ENCODE measurements around the gene IFT27.

The IFT27 gene

GRCh38 chr22:36730176-36730858, 45.6 kb downstream of the IFT27 start:
- Histone ChIP-seq H3K4me3 (ENCODE audit: low read depth, low read length) (no peak overlapping the region), H3K27me3 (no peaks in the 10 kb centered on the region), H3K4me1 (no peaks in the 10 kb centered on the region), H3K36me3 (no peaks in the 10 kb centered on the region), H3K9me3 (no peaks in the 10 kb centered on the region)
- TF ChIP-seq, protein P1, sequence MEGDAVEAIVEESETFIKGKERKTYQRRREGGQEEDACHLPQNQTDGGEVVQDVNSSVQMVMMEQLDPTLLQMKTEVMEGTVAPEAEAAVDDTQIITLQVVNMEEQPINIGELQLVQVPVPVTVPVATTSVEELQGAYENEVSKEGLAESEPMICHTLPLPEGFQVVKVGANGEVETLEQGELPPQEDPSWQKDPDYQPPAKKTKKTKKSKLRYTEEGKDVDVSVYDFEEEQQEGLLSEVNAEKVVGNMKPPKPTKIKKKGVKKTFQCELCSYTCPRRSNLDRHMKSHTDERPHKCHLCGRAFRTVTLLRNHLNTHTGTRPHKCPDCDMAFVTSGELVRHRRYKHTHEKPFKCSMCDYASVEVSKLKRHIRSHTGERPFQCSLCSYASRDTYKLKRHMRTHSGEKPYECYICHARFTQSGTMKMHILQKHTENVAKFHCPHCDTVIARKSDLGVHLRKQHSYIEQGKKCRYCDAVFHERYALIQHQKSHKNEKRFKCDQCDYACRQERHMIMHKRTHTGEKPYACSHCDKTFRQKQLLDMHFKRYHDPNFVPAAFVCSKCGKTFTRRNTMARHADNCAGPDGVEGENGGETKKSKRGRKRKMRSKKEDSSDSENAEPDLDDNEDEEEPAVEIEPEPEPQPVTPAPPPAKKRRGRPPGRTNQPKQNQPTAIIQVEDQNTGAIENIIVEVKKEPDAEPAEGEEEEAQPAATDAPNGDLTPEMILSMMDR (IDR thresholded peaks at IDR 0.05; ENCODE audit: low read depth, low read length), result no peak
- no peak for DNase-seq

DNA sequence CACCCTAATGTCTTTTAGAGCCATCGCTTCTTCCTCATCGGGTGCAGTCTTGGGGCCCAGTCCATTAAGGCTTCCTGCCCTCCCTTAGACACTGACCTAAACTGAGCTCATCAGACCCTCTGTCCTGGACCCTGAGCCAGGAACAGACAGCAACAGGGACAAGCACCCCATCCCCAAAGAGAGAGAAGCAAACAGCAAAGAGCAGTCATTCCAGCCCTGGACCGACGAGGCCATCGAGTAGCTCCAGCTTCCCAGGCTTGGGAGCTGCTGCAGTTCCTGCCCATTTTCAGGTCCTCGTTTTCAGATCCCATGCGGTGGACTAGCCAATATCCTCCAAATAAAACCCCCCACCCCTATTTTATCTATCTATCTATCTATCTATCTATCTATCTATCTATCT, 46.6 kb downstream of the IFT27 start:
- no peaks in the 10 kb centered on the region for H3K27me3 ChIP-seq
- no peak overlapping the region for H3K4me3 ChIP-seq (ENCODE audit: low read depth, low read length)
- no peaks in the 10 kb centered on the region for H3K9me3 ChIP-seq
- H3K4me1 ChIP-seq, result no peaks in the 10 kb centered on the region
- TF ChIP-seq, protein P1 (IDR thresholded peaks at IDR 0.05; ENCODE audit: low read depth, low read length), result no peak
- H3K36me3 ChIP-seq, result no peaks in the 10 kb centered on the region
- no peak for DNase-seq

DNA sequence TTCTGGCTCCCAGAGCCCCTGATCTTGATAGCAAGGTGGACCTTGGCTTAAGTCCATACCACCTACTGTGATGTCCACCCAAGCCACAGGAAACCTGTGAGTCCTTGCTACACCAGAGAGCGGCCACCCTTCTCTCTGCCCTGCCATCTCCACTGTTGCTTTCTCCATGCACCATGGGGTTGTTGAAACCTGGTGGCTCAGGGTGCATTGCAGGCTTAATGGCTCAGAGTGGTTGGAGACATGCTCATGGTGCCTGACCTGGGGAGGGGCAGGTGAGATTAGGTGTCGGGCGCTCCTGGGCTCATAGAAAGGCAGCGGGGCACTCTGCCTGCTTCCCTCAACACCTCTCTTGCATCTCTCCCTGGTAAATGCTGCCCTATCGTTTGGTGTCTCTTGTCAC, 47.4 kb downstream of the IFT27 start:
- no peak for DNase-seq
- TF ChIP-seq, protein P1 (IDR thresholded peaks at IDR 0.05; ENCODE audit: low read depth, low read length), result no peak
- Histone ChIP-seq H3K9me3 (no peaks in the 10 kb centered on the region), H3K36me3 (no peaks in the 10 kb centered on the region), H3K4me3 (ENCODE audit: low read depth, low read length) (no peak overlapping the region), H3K27me3 (no peaks in the 10 kb centered on the region), H3K4me1 (no peaks in the 10 kb centered on the region)

DNA sequence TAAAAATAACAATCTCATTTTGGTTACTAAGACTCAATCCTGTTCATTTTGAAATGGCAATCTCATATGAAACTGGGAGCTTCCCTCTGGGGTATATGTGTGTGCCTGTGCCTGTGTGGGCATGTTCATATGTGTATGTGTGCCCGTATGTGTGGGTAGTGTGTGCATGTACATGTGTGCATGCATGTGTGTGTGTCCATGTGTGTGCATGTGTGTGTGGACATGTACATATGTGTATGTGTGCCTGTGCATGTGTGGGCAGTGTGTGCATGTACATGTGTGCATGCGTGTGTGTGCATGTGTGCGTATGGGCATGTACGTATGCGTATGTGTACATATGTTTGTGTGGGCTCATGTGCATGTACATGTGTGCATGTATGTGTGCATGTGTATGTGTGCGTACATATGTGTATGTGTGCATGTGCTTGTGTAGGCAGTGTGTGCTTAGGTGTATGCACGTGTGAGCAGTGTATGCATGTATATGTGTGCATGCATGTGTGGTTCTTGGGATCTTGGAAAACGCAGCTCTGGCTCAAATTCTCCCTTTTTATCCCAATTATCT, 47.9 kb downstream of the IFT27 start:
- no peaks in the 10 kb centered on the region for H3K36me3 ChIP-seq
- H3K27me3 ChIP-seq, result no peaks in the 10 kb centered on the region
- TF ChIP-seq, protein P1 (IDR thresholded peaks at IDR 0.05; ENCODE audit: low read depth, low read length), result no peak
- DNase-seq, result no peak
- H3K4me3 ChIP-seq (ENCODE audit: low read depth, low read length), result no peak overlapping the region
- H3K9me3 ChIP-seq, result no peaks in the 10 kb centered on the region
- H3K4me1 ChIP-seq, result no peaks in the 10 kb centered on the region

- Histone ChIP-seq H3K9me3 (no peaks in the 10 kb centered on the region), H3K27me3 (no peaks in the 10 kb centered on the region; the same call in 1 of the 2 replicates), H3K4me3 (ENCODE audit: low read depth, low read length) (no peak overlapping the region), H3K36me3 (no peaks in the 10 kb centered on the region), H3K4me1 (no peaks in the 10 kb centered on the region)
- no peak for DNase-seq
- TF ChIP-seq, protein P1 (IDR thresholded peaks at IDR 0.05; ENCODE audit: low read depth, low read length), result no peak
Measured at GRCh38 chr22:36727110-36727509, 48.8 kb downstream of the IFT27 start.

- TF ChIP-seq, protein P1 (IDR thresholded peaks at IDR 0.05; ENCODE audit: low read depth, low read length), result no peak
- no peak for DNase-seq
- Histone ChIP-seq H3K4me1 (no peaks in the 10 kb centered on the region), H3K9me3 (no peaks in the 10 kb centered on the region), H3K27me3 (no peaks in the 10 kb centered on the region; the same call in 1 of the 2 replicates), H3K36me3 (no peaks in the 10 kb centered on the region), H3K4me3 (ENCODE audit: low read depth, low read length) (no peak overlapping the region)
Measured at GRCh38 chr22:36726007-36726380, 49.9 kb downstream of the IFT27 start.
